Lung (tissue), 12 donors: ENCODE data around the gene PAPPA. TPM values are rescaled to one million over a fixed set of nuclear protein-coding genes. Genes with fewer than 3 reads are reported as not detected.

ENCODE experiments used
- ATAC-seq: fragments of 200-7000 bp; cut with Tn5 transposase; one replicate; pipeline ENCODE4 v1.9.1; 2020; ENCODE audit warnings: moderate number of reproducible peaks; ENCODE audit not compliant: insufficient read depth, low FRiP score
- DNase-seq, 3 donors: peaks; one replicate each; pipeline ENCODE4 v3.0.0-alpha.2; 2013 to 2017
- H3K27ac ChIP-seq, 2 donors: one replicate each; pipeline ENCODE4 v1.5.1; 2013; ENCODE audit warnings: mild to moderate bottlenecking in 2 of 2, moderate library complexity in 2 of 2, control low read depth in 1 of 2, inconsistent platforms in 1 of 2, low read depth in 1 of 2, low read length in 1 of 2
- H3K27me3 ChIP-seq, 3 donors: one replicate each; pipeline ENCODE4 v1.5.1; 2013; ENCODE audit warnings: low read length in 2 of 3; ENCODE audit not compliant: control insufficient read depth in 3 of 3, insufficient read depth in 3 of 3
- H3K36me3 ChIP-seq, 4 donors: one replicate each; pipeline ENCODE4 v1.5.1; 2013; ENCODE audit warnings: low read length in 4 of 4, mild to moderate bottlenecking in 1 of 4, moderate library complexity in 1 of 4; ENCODE audit not compliant: control insufficient read depth in 4 of 4, insufficient read depth in 4 of 4
- H3K4me1 ChIP-seq, 5 donors: one replicate each; pipeline ENCODE4 v1.5.1; 2013; ENCODE audit warnings: low read length in 5 of 5, mild to moderate bottlenecking in 2 of 5, moderate library complexity in 1 of 5; ENCODE audit not compliant: control insufficient read depth in 5 of 5, insufficient read depth in 5 of 5
- H3K4me3 ChIP-seq: one replicate; pipeline ENCODE4 v1.5.1; 2013; ENCODE audit warnings: mild to moderate bottlenecking, control low read depth, moderate library complexity
- H3K9ac ChIP-seq, 2 donors: one replicate each; pipeline ENCODE4 v1.5.1; 2013; ENCODE audit warnings: low read length in 2 of 2, control low read depth in 1 of 2; ENCODE audit not compliant: insufficient read depth in 1 of 2
- H3K9me3 ChIP-seq, 4 donors: one replicate each; pipeline ENCODE4 v1.5.1; 2013; ENCODE audit warnings: low read length in 3 of 4, mild to moderate bottlenecking in 1 of 4, moderate library complexity in 1 of 4; ENCODE audit not compliant: control insufficient read depth in 4 of 4, insufficient read depth in 3 of 4
- WGBS, 2 donors: extraction: QIAGEN DNeasy Blood & Tissue Kit; methylation state at CpG; one replicate each; pipeline ENCODE4 v1.1.7; 2013; 5-methylcytosine and 5-hydroxymethylcytosine counted together
- polyA plus RNA-seq, 2 donors: library from polyadenylated mRNA; stranded (reverse); fragments of 200-250 nt; gene quantifications; one replicate each; pipeline ENCODE4 v1.2.1, GENCODE V29; 2013
- total RNA-seq, 2 donors: library from RNA; depleted of rRNA in 1 of 2; stranded (reverse); fragments of >200 nt in 1 of 2; gene quantifications; one replicate each; pipeline ENCODE4 v1.2.1, GENCODE V29; 2014 to 2021
- TF ChIP-seq, protein P1 (sequence below): IDR thresholded peaks from 2 replicates; pipeline ENCODE4 v1.5.1; 2012; ENCODE audit warnings: mild to moderate bottlenecking; ENCODE audit errors: control extremely low read depth, extremely low read depth
- donor health status: control.
- donor health status: control.
- donor health status: Bipolar disorder and iron deficiency.
- donor health status: healthy.
- donor health status: DM: yes; HTN: yes; CAD: no.

Gene PAPPA
- total and polyA plus RNA-seq, 4 donors = 0.45 to 6.7 (median 3.6) TPM

DNA sequence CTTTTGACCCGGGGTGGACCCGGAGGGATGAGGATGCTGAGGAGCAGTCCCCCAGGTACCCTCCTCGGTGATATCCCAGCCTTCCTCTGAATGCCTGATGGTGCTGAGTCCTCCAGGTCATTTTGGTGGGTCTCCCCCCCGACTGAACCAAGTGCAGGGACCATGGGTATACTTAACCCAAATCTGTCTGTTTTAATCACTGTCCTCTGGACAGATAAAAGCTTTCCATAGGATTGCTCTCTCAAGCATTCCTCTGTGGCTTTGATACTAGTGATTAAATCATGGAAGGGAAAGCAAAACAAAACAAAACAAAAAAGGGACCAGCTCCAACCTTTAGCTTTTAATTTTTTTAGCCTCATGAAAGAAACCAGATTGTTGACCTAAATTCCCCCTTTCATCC lies 26.0 kb downstream of the PAPPA start:
- TF ChIP-seq, protein P1, sequence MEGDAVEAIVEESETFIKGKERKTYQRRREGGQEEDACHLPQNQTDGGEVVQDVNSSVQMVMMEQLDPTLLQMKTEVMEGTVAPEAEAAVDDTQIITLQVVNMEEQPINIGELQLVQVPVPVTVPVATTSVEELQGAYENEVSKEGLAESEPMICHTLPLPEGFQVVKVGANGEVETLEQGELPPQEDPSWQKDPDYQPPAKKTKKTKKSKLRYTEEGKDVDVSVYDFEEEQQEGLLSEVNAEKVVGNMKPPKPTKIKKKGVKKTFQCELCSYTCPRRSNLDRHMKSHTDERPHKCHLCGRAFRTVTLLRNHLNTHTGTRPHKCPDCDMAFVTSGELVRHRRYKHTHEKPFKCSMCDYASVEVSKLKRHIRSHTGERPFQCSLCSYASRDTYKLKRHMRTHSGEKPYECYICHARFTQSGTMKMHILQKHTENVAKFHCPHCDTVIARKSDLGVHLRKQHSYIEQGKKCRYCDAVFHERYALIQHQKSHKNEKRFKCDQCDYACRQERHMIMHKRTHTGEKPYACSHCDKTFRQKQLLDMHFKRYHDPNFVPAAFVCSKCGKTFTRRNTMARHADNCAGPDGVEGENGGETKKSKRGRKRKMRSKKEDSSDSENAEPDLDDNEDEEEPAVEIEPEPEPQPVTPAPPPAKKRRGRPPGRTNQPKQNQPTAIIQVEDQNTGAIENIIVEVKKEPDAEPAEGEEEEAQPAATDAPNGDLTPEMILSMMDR = no peak
- Histone ChIP-seq H3K4me1 (no peaks in the 10 kb centered on the region), H3K4me3 (no peak overlapping the region), H3K27me3 (no peaks in the 10 kb centered on the region), H3K27ac (no peak overlapping the region), H3K9ac (no peak overlapping the region), H3K9me3 (peaks cover 0 to 1% (median 0%) of the 10 kb centered on the region in 4 donors), H3K36me3 (no peaks in the 10 kb centered on the region)
- 77% methylated on average over 4 of the region's 4 CpGs for WGBS, 2 donors
- DNase-seq (no peak), ATAC-seq (no peak)

DNA sequence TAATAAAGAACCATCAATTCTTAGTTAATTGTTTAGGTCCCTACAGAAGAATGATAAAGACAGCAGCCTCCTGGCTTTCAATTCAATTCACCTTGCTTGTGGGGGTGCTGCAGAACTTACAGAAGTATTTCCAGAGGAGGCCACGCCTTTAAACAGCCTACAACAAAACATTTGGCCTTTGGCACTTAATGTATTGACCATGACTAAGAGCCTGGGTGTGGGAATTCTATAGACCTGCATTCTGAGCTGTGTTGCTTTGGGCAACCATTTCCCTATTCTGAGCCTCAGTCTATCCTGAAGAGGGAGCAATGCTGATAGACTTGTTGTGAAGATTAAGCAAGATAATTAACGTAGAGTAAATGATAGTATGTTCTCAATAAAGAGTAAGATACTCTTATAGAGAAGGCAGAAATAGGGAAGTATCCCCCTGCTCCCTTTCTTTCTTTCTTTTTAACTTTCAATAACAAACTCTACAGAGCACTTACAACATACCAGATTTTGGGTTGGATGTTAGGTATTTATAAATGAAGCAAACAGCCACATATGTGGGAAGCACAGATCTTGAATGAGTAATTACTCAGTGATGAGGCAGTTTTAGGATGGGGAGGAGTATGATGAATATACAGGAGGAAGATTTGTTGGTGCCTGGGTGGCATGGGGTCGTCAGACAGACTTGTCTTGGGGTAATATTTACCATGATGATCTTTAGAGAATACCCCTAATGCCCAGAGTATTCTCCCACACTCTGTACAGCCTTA lies 28.4 kb downstream of the PAPPA start:
- ATAC-seq (no peak), DNase-seq (no peak)
- no peaks in the 10 kb centered on the region for H3K27me3 ChIP-seq
- no peaks in the 10 kb centered on the region for H3K36me3 ChIP-seq
- peaks cover 0 to 1% (median 0%) of the 10 kb centered on the region in 4 donors for H3K9me3 ChIP-seq
- 58 to 68% methylated on average over 3 of the region's 3 CpGs for WGBS, 2 donors
- no peak overlapping the region for H3K27ac ChIP-seq
- no peak overlapping the region for H3K9ac ChIP-seq
- H3K4me3 ChIP-seq = no peak overlapping the region
- H3K4me1 ChIP-seq = no peaks in the 10 kb centered on the region
- TF ChIP-seq, protein P1 = no peak

DNA sequence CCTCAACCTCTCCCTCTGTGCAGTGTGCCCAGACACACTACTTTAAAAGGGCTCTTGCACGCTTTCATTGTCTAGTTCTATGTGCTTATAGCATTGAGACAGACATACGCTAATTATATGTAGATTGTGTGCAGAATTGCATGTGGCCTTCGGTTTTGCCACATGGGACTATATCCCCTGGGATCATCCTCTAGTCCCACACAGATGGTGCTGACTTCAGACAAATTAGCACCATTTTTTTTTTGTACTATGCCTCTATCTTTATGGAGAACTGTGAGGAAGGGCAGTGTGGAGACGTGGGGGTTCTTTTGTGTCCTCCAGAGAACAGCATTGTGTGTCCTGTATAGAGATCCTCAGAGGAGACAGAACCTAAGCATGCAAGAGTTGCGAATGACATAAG lies 29.3 kb downstream of the PAPPA start:
- Histone ChIP-seq H3K4me3 (no peak overlapping the region), H3K9me3 (peaks cover 0 to 1% (median 0%) of the 10 kb centered on the region in 4 donors), H3K27ac (no peak overlapping the region), H3K27me3 (no peaks in the 10 kb centered on the region), H3K36me3 (no peaks in the 10 kb centered on the region), H3K4me1 (no peaks in the 10 kb centered on the region), H3K9ac (no peak overlapping the region)
- 83 to 87% methylated on average over 5 of the region's 5 CpGs for WGBS, 2 donors
- DNase-seq (no peak), ATAC-seq (no peak)
- TF ChIP-seq, protein P1 = no peak
